ENCODE results near the gene CEP128. TPM values are rescaled to one million over a fixed set of nuclear protein-coding genes. Genes with fewer than 3 reads are reported as not detected.

Gene CEP128
- total RNA-seq, 6 experiments from 2014 or later, result 4.8 to 10.3 (median 8.8) TPM

GRCh38 chr14:80448267-80448666 lies 493.3 kb downstream of the CEP128 start:
- H3K4me3 Mint-ChIP-seq, result no peak overlapping the region
- no peak for DNase-seq
- peaks cover 12% of the 10 kb centered on the region for H3K36me3 Mint-ChIP-seq (ENCODE audit: low read depth)
- peaks cover 16% of the 10 kb centered on the region for H3K9me3 Mint-ChIP-seq
- peaks cover 3% of the 10 kb centered on the region; the same call in 1 of the 2 replicates for H3K27me3 Mint-ChIP-seq (ENCODE audit: insufficient read depth)
- TF ChIP-seq, protein P1, sequence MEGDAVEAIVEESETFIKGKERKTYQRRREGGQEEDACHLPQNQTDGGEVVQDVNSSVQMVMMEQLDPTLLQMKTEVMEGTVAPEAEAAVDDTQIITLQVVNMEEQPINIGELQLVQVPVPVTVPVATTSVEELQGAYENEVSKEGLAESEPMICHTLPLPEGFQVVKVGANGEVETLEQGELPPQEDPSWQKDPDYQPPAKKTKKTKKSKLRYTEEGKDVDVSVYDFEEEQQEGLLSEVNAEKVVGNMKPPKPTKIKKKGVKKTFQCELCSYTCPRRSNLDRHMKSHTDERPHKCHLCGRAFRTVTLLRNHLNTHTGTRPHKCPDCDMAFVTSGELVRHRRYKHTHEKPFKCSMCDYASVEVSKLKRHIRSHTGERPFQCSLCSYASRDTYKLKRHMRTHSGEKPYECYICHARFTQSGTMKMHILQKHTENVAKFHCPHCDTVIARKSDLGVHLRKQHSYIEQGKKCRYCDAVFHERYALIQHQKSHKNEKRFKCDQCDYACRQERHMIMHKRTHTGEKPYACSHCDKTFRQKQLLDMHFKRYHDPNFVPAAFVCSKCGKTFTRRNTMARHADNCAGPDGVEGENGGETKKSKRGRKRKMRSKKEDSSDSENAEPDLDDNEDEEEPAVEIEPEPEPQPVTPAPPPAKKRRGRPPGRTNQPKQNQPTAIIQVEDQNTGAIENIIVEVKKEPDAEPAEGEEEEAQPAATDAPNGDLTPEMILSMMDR (IDR thresholded peaks at IDR 0.05), result no peak
- H3K27ac Mint-ChIP-seq, result no peak overlapping the region
- H3K4me1 Mint-ChIP-seq (ENCODE audit: low read depth), result peaks cover 18% of the 10 kb centered on the region

GRCh38 chr14:80447392-80447791 lies 494.1 kb downstream of the CEP128 start:
- Mint-ChIP-seq H3K9me3 (peaks cover 16% of the 10 kb centered on the region), H3K36me3 (ENCODE audit: low read depth) (peaks cover 12% of the 10 kb centered on the region), H3K27ac (no peak overlapping the region), H3K4me3 (no peak overlapping the region), H3K27me3 (ENCODE audit: insufficient read depth) (peaks cover 3% of the 10 kb centered on the region; the same call in 1 of the 2 replicates), H3K4me1 (ENCODE audit: low read depth) (peaks cover 18% of the 10 kb centered on the region)
- TF ChIP-seq, protein P1 (IDR thresholded peaks at IDR 0.05), result no peak
- DNase-seq, result no peak

Other genes with a start within 250 kb of the CEP128 start
- not detected for gene TSHR, start 13.9 kb upstream of the CEP128 start, total RNA-seq (2021; fragmentation: NEBNext Ultra II Directional; extraction: Animal tissue kit (Norgen Biotek cat#: 25700))

Measured in HFFc6 (cell line).